Parathyroid adenoma (tissue), 2 donors: ENCODE results near the gene CLDN20.

ENCODE experiments used
- H2AFZ ChIP-seq: fragments of 300-600 bp; sonication (generic); one replicate; pipeline ENCODE4 v1.7.0; 2017; ENCODE audit warnings: antibody characterized with exemption, mild to moderate bottlenecking
- H3K27ac ChIP-seq: fragments of 300-600 bp; sonication (generic); one replicate; pipeline ENCODE4 v1.7.0; 2017
- H3K27me3 ChIP-seq: fragments of 300-600 bp; sonication (generic); one replicate; pipeline ENCODE4 v1.7.0; 2017; ENCODE audit warnings: low read length; ENCODE audit not compliant: control insufficient read depth, insufficient read depth
- H3K36me3 ChIP-seq: fragments of 300-600 bp; sonication (generic); one replicate; pipeline ENCODE4 v1.7.0; 2017; ENCODE audit warnings: low read length; ENCODE audit not compliant: control insufficient read depth, insufficient read depth
- H3K4me1 ChIP-seq: fragments of 300-600 bp; sonication (generic); one replicate; pipeline ENCODE4 v1.7.0; 2017; ENCODE audit warnings: control low read depth
- H3K4me2 ChIP-seq: fragments of 300-600 bp; sonication (generic); one replicate; pipeline ENCODE4 v1.7.0; 2017; ENCODE audit warnings: low read length
- H3K4me3 ChIP-seq: fragments of 300-600 bp; sonication (generic); one replicate; pipeline ENCODE4 v1.7.0; 2017; ENCODE audit warnings: low read depth, low read length
- H3K79me2 ChIP-seq: fragments of 300-600 bp; sonication (generic); one replicate; pipeline ENCODE4 v1.7.0; 2017; ENCODE audit warnings: control low read depth
- H3K9ac ChIP-seq: fragments of 300-600 bp; sonication (generic); one replicate; pipeline ENCODE4 v1.7.0; 2017; ENCODE audit warnings: mild to moderate bottlenecking
- H3K9me3 ChIP-seq: fragments of 300-600 bp; sonication (generic); one replicate; pipeline ENCODE4 v1.7.0; 2017; ENCODE audit warnings: low read length; ENCODE audit not compliant: control insufficient read depth
- CTCF ChIP-seq: fragments of 300-600 bp; sonication (generic); IDR thresholded peaks from one replicate; pipeline ENCODE4 v1.7.0; 2017; ENCODE audit warnings: antibody characterized with exemption, mild to moderate bottlenecking
- donor health status: primary hyperparathyroidism.

Gene CLDN20

GRCh38 chr6:155292711-155293110 is 28.9 kb downstream of the CLDN20 start:
- no peaks in the 10 kb centered on the region for H3K36me3 ChIP-seq

GRCh38 chr6:155297669-155298068 is 33.9 kb downstream of the CLDN20 start:
- no peaks in the 10 kb centered on the region for H3K4me1 ChIP-seq
- H2AFZ ChIP-seq = no peak overlapping the region
- H3K36me3 ChIP-seq = no peaks in the 10 kb centered on the region
- H3K4me2 ChIP-seq = no peak overlapping the region
- no peak overlapping the region for H3K9ac ChIP-seq
- H3K79me2 ChIP-seq = no peaks in the 10 kb centered on the region
- H3K4me3 ChIP-seq = no peak overlapping the region
- TF ChIP-seq CTCF = no peak
- no peaks in the 10 kb centered on the region for H3K9me3 ChIP-seq
- no peak overlapping the region for H3K27ac ChIP-seq
- H3K27me3 ChIP-seq = no peaks in the 10 kb centered on the region

More at GRCh38 chr6:155292711-155293110, 28.9 kb downstream of the CLDN20 start:
- H3K27me3 ChIP-seq = no peaks in the 10 kb centered on the region
- H3K4me1 ChIP-seq = no peaks in the 10 kb centered on the region
- no peaks in the 10 kb centered on the region for H3K9me3 ChIP-seq
- H2AFZ ChIP-seq = no peak overlapping the region
- TF ChIP-seq CTCF = no peak
- H3K4me2 ChIP-seq = no peak overlapping the region
- no peak overlapping the region for H3K4me3 ChIP-seq
- no peaks in the 10 kb centered on the region for H3K79me2 ChIP-seq
- no peak overlapping the region for H3K27ac ChIP-seq
- no peak overlapping the region for H3K9ac ChIP-seq

GRCh38 chr6:155301867-155302266 is 38.1 kb downstream of the CLDN20 start:
- Histone ChIP-seq H3K36me3 (no peaks in the 10 kb centered on the region), H3K4me2 (no peak overlapping the region), H3K9me3 (no peaks in the 10 kb centered on the region), H3K79me2 (no peaks in the 10 kb centered on the region), H3K4me1 (no peaks in the 10 kb centered on the region), H3K27ac (no peak overlapping the region), H2AFZ (no peak overlapping the region), H3K9ac (no peak overlapping the region), H3K4me3 (no peak overlapping the region), H3K27me3 (no peaks in the 10 kb centered on the region)
- no peak for TF ChIP-seq CTCF

- no peaks in the 10 kb centered on the region for H3K79me2 ChIP-seq
- TF ChIP-seq CTCF = no peak
- H3K9me3 ChIP-seq = no peaks in the 10 kb centered on the region
- H3K36me3 ChIP-seq = no peaks in the 10 kb centered on the region
- H3K4me2 ChIP-seq = no peak overlapping the region
- H3K4me3 ChIP-seq = no peak overlapping the region
- H3K4me1 ChIP-seq = no peaks in the 10 kb centered on the region
- no peaks in the 10 kb centered on the region for H3K27me3 ChIP-seq
- H2AFZ ChIP-seq = no peak overlapping the region
- H3K27ac ChIP-seq = no peak overlapping the region
- H3K9ac ChIP-seq = no peak overlapping the region
Measured at GRCh38 chr6:155303361-155303870, 39.6 kb downstream of the CLDN20 start.

GRCh38 chr6:155306958-155307357 is 43.1 kb downstream of the CLDN20 start:
- Histone ChIP-seq H3K9ac (no peak overlapping the region), H3K9me3 (no peaks in the 10 kb centered on the region), H3K36me3 (no peaks in the 10 kb centered on the region), H3K4me1 (no peaks in the 10 kb centered on the region), H2AFZ (no peak overlapping the region), H3K27me3 (no peaks in the 10 kb centered on the region), H3K4me3 (no peak overlapping the region), H3K79me2 (no peaks in the 10 kb centered on the region), H3K4me2 (no peak overlapping the region), H3K27ac (no peak overlapping the region)
- TF ChIP-seq CTCF = no peak
